Daoy (cell line): Measurements from ENCODE around the gene JARID2. TPM values are rescaled to one million over a fixed set of nuclear protein-coding genes. Genes with fewer than 3 reads are reported as not detected.

ENCODE experiments used
- DNase-seq: peaks from one replicate; pipeline ENCODE4 v3.0.0-alpha.2; 2015; ENCODE audit warnings: low read depth
- total RNA-seq: library from RNA; depleted of rRNA; stranded (reverse); fragments of >200 nt; shearing (Covaris generic); gene quantifications from 2 replicates; pipeline ENCODE4 v1.2.3, GENCODE V29; 2014

Gene JARID2
- total RNA-seq, 1 experiment from 2014 or later, result 11.3 TPM

DNA sequence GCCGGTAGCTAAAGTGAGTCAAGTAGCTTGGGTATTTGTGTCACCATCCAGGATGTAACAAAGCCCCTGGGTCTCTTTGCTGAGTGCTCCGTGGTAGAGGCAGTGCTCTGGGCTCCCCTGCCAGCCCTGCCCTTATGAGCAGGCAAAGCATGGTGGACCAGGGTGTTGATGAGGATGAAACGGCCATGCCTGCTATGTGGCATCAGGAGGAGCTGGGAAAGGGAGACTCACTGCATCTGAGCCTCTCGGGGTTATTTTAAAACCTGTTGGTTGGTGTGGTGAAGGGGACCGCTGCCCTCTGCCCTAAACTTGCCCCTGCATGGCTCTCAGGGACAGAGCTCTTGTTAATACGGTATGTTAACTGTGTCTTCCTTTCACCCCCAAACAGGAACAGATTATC lies 273.8 kb downstream of the JARID2 start:
- DNase-seq, result no peak

DNA sequence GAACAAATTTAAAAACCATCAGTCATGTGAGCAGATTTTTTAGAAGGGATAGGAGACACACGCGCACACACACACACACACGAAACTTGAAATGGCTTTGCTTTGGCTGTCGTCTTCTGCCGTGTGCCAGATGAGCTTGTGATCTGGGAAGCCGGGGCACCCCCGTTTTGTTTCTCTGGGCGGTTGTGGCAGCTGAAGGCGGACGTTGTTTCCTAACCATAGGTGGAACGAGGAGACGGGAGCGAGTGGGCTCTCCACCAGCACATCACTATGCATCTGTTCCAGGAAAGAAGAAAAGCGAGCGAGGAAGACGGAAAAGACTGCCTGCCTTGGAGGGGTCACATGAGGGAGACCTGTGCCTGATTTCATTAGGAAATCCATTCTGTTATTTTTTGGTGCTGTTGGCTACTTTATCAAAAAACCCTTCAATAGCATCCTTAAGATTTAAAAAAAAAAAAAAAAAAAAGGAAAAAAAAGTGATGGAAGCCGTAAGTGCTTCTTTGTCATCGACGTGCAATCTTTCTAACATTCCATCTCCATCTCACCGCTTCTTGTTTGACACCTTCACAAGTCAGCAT lies 274.8 kb downstream of the JARID2 start:
- DNase-seq, result no peak

DNA sequence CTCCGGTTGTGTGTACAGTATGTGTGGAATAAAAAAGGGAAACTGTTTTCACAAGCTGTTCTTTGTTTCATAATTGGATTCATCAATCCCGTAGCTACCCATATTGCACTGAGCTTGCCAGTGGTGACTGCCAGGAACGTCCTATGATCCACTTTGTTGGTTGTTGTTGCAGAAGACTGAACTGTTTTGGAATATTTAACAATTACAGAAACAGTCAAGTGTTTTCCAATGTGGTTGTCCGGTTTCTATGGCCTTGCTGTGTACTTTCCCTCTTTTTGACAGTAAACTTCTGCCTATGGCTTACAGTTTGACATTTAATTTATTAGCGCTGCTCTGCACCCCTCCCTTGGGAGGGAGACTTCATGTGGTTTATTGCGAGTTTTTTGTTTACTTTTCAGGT lies 275.7 kb downstream of the JARID2 start:
- no peak for DNase-seq

DNA sequence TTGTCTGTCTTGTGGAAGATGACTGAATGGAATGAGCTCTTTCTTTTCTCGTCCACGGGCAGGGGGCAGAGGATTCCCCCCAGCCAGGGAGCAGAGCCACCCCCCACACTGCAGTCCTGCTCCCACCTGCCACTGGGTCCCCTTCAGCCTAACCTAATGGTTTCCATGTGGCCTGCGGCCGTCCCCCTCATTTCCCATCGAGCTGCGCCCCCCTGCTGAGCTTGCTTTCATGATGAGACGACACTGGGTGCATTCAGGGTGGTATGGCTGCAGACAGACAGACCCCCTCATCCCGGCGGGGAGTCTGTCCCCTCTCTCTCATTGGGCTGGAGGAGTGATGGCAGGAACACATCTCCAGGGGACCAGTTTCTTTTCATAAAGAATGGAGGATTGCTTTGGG lies 276.2 kb downstream of the JARID2 start:
- DNase-seq, result no peak

DNA sequence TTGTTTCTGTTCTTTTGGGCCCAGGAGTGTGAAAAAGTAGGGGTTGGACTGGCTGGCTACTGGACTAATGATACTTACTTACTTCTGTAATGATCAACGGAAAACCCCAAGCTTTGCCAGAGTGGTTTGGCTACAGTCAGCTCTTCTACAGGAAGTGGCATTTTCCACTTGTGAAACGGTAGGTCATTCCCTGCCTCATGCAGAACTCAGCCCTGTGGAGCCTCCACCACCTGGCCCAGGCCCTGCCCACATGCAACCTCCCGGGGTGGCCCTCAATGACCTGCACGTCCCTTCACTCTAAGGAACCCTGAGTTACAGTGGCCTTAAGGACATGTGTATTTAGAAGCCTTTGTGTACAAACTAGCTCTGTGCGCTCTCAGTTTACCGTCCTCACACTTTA lies 276.6 kb downstream of the JARID2 start:
- no peak for DNase-seq

DNA sequence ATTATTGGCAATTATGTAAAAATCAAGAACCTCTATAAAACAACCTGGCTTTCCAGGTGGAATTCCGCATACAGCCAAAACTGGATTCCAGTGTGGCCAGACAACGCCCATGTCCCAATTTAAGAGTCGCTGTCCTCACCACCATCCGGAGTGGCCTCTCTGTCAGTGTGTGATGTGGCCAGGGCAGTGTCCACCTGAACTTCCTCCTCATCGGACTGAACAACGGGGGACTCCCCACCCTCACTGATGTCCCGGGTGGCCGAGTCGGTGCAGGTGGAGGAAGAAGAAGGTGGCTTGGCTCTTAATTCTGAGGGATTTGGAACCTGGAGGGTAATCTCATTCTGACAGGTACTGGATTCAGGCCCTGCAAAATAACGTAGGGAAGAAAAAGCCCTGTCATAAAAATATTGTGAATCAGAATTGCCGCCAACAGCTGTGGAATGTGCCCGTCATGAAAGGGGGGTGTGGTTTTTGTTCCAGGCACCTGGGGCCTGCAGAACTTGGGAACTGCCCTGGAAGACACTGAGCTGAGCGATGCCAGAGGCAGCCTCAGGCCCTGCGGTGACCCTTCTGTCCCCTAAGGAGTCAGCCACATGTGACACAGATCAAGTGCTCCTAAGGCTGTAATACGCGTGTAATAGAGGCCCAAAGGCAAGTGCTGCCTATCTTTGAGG lies 277.1 kb downstream of the JARID2 start:
- no peak for DNase-seq

DNA sequence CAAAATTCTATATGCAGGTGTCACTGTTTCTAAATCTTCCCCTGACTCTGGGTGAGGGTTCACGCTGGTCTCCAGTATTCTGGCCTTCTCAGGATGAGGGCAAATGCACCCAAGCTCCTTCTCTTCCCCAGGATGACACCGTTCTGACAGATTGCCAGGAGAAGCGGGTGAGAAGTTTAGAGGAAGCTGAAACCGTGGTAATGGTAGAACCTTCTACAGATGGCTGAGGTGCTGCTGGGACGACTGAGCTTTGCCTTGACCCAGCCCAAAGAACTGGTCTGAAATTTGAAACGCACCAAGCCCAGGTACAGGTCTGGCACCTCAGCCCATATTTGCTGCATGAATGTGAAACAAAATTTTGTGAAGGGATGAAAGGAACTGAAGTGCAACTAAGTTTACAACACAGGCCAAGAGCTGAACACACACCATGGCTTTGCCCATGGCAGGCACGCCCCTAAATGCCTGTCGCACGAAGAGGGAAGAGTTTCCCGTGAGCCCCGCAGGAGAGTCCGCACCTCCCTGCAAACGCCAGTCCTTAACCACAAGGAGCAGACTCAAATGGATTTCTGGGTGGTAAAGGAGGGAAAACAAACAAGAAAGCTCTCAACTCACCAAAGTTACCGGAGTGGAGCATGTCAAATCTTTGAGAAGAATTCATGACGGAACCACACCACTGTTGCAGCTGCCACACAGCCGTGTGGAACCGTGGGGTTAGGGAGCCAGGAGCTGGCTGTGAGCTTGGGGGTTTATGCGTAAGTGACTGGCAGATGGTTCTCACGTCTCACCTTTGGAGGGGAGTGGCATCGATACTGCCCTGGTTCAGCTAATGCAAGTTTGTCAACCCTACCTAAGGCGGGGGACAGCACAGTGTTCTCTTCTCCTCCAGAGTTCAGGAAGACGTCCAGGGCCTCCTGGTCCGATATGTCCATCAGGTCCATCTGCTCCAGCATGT lies 278.1 kb downstream of the JARID2 start:
- no peak for DNase-seq

DNA sequence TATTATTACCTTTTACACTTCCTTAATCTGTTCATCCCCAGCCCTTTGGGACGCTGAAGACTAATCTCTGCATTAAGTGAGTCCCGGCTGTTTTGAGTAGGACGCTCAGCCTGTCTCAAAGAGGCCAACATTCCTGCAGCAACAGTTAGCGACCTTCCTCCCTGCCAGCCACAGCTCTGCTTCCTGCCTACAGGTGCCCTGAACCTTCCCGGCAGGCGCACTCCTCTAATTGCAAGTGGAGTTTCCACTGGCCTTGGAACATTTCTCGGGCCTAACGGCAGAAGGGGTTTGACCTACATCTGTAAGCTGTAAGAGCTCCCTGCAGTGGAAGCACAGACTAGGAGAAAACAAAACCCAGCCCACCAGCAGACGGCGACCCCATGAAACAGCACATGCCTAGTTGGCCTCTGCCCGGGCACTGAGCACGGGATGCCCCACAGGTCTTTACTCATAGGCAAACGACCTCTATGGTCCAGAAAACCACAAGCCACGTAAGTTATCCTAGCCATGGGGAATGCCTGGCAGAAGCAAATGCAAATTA lies 279.1 kb downstream of the JARID2 start:
- no peak for DNase-seq

DNA sequence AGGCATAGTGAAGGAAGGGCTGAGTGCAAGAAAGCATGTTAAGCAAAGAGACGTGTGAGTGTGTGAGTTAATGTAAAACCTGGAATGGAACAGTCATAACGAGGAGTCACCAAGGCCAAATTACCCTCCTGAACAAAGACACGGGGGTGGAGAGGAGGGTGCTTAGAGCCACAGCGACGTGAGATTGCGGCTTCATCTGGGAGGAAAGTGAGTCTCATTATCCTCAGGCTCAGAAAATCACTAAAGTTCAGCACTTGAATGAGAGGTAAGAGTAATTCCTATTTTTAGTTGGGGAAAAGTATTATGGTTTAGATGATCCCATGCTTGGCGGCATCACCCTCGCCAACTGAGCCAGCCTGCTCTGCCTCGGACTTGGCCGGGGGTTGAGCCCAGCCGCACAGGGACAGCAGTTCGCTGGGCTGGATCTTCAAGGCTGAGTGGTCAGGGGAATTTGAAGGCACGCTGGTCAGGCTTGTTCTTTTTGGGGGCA lies 280.4 kb downstream of the JARID2 start:
- no peak for DNase-seq

DNA sequence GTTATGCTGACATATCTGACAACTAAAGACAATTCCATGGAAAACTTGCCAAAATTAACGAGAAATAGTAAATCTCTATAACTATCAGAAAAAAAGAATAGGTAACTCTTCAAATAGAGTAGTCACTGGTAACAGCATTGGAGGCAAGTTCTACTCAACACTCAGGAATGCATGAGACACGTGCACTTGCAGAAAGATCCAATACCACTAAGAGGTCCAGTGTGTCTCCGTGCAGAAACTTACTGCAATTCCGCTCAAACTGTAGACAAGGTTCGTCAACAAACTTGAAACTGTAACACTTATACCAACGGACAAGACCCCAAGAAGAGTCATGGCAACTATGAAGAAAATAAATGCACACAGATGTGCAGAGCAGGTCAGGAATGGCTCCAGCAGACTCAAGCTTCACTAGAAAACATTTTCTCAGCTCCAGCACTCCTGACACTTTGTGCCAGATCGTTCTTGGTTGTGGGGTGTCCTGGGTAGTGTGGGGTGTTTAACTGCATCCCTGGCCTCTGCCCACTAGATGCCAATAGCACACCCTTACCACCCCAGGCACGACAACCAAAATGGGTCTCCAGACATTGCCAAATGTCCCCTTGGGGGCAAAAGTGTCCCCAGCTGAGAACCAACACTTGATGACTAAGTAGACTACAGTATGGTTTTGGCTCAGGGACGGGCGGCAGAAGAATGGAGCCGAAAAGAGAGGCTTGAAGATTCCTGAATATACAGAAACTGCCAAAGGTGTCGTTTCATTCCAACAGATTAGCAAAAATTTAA lies 282.2 kb downstream of the JARID2 start:
- DNase-seq, result no peak

DNA sequence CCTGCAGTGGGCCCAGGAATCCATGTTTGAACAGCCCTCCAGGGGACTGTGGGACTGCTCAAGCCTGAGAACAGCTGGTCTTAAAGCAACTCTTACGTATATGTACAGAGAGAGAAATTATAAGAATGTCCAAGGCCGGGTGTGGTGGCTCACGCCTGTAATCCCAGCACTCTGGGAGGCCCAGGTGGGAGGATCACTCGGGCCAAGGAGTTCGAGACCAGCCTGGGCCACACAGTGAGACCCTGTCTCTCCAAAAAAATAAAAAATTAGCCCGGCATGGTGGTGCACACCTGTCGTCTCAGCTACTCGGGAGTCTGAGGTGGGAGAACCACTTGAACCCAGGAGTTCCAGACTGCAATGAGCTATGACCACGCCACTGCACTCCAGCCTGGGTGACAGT lies 283.0 kb downstream of the JARID2 start:
- DNase-seq, result no peak

DNA sequence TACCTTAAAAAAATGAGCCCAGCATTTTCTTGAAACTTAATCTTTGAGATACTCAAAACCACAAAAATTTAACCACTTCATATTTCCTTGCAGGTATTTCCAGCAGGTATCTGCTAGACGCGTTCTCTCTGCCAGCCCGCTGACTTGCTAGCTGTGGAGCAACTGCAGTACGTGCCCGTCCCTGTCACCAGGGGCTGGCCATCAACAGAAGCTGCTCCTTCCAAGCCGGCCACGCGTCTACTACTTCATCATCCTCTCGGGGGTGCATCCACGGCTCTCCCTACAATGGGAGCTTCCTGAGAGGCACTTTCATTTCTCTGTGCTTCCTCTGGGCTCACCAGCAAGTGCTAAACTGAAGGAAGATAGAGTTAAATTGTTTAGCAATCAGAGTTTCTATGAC lies 284.5 kb downstream of the JARID2 start:
- DNase-seq, result no peak

DNA sequence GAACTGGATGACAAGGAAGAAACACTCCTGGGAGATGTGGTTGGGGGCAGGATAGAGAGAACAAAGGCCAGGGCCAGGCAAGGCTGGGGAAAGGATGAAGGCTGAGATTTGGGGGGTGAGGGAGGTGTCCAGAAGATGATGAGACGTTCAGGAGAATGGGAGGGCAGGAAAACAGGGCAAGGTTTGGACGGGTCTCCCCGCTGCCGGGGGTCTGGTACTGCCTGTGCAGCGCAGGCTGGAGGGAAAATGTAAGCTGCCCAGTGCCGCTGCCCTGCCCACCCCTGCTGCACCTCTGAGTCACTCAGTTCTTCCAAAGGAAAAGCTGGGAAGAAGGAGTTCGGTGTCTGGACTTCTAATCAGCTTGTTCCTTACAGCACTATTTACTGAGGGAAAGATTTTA lies 286.1 kb downstream of the JARID2 start:
- no peak for DNase-seq

DNA sequence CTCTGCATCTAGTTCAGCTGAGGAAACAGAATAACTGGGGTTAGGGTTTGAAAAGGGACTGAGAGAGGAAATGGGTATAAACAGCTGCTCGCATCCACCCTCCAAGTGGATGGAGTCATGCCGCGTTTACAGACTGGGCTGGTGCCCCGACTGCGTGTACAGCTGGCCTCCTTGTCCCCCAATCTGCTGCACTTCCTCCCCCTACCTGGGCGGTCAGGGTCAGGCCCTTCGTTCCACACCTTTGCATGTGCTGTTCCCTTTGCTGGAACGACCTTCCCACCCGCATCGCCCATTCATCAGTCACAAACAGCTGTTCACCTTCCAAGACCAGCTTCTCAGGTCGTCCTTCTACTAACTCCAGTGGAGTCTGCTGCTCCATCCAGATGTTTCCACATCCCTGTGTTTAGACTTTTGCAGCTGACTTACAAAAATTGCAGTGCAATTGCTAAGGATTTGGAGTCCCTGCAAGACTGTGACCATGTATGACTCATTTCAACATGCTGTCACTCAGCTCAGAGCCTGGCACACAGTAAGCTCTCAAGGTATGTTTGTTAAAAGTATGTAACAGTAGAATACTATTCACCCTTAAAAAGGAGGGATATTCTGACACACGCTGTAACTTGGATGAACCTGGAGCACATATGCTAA lies 287.6 kb downstream of the JARID2 start:
- no peak for DNase-seq

DNA sequence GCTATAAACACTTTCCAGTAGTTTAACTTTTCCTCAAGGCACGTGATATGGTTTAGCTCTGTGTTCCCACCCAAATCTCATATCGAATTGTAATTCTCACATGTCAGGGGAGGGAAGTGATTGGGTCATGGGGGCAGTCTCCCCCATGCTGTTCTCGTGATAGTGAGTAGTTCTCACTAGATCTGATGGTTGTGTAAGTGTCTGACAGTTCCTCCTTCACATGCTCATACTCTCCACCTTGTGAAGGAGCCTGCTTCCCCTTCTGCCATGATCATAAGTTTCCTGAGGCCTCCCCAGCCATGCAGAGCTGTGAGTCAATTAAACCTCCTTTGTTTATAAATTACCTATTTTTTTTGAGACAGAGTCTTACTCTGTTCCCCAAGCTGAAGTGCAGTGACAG lies 289.1 kb downstream of the JARID2 start:
- no peak for DNase-seq

DNA sequence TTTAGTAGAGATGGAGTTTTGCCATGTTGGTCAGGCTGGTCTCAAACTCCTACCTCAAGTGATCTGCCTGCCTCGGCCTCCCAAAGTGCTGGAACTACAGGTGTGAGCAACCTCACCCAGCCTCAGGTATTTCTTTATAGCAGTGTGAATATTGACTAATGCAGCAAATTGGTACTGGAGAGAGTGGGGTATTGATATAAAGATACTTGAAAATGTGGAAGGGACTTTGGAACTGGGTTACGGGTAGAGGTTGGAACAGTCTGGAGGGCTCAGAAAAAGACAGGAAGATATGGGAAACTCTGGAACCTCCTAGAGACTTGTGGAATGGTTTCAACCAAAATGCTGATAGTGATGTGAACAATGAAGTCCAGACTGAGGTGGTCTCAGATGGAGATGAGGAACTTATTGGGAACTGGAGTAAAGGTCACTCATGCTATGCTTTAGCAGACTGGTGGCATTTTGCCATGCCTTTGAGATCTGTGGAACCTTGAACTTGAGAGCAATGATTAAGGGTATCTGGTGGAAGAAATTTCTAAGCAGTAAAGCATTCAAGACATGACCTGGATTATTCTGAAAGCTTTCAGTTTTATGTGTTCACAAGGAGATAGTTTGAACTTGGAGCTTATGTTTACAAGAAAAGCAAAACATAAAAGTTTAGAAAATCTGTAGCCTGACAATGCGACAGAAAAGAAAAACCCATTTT lies 289.8 kb downstream of the JARID2 start:
- DNase-seq, result no peak

DNA sequence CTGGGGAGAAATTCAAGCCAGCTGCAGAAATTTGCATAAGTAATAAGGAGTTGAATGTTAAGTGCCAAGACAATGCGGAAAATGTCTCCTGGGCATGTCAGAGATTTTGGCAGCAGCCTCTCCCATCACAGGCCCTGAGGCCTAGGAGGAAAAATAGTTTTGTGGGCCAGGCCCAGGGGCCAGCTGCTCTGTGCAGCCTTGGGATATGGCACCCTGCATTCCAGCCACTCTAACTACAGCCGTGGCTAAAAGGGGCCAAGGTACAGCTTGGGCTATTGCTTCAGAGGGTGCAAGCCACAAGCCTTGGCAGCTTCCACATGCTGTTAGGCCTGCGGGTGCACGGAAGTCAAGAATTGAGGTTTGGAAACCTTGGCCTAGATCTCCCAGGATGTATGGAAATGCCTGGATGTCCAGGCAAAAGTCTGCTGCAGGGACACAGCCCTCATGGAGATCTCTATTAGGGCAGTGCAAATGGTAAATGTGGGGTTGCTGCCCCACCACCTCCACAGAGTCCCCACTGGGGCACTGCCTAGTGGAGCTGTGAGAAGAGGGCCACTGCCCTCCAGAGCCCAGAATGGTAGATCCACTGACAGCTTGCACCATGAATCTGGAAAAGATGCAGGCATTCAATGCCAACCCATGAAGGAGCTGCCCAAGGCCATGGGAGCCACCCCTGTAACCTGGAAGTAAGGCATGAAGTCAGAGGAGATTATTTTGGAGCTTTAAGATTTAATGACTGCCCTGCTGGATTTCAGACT lies 290.5 kb downstream of the JARID2 start:
- no peak for DNase-seq

DNA sequence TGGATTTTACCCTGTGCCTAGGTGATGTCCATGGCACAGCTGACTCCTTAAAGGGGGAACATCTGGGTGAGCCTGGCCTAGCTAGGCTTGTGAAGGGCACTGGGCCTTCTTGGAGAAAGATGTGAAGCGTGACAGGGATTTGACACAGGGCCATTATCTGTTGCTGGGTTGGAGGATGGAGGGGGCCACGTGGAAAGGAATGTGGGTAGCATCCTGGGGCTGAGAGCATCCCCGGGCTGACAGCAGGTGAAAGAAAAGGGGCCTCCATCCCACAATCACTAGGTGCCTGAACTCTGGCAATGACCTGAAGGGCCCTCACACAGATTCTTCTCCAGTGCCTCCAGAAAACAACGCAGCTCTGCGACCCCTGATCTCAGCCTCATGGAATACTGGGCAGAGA lies 292.2 kb downstream of the JARID2 start:
- no peak for DNase-seq

DNA sequence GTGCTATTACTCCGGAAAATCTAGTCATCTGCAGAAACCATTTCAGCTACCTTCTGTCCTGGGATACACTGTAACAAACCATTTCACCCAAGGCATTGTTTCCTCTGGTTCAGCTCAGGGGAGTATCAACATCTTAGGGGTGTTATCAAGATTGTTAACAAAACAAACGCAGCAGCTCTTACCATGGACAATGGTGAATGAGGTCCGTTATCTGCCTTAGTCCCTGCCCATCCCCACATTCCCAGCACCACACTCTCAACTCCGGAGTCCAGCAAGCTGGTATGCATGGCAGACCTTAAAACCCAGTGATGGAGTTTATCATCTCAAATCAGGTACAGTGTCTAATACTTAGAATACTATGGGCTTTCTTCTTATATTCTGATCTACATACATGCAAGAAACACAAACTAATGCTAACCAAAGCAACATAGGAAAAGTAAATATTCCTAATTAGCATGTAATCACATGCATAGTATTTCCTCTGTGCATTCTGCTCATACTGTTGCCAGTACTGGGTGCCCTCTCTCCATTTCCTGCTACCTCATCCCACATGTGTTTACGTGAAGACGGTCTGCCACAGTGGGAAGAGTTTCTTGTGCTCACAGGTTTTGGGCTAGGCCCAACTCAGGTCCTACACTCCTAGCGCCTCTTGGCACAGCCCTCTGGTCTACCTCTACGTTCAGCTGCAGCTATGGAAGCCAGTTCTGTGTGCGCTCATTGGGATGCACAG lies 293.1 kb downstream of the JARID2 start:
- no peak for DNase-seq
